Natural killer cell (primary cell): ENCODE measurements around the gene MAIP1. TPM values are rescaled to one million over a fixed set of nuclear protein-coding genes. Genes with fewer than 3 reads are reported as not detected.
"Not testable (repeated sequence)": the region's sequence is repeated elsewhere in the genome, so short reads cannot be mapped to it uniquely, and the experiment has no call there.

Source experiments
- ATAC-seq, 3 donors: fragments of 150-1000 bp in 2 of 3; fragments of 200-7000 bp in 1 of 3; cut with Tn5 transposase; 1 replicate in 1 of 3; 2 replicates in 2 of 3; pipeline ENCODE4 v1.10.0; 2021; ENCODE audit warnings: mild to moderate bottlenecking in 2 of 3, moderate library complexity in 2 of 3
- DNase-seq, 2 donors: peaks; one replicate each; pipeline versions ENCODE4 v3.0.0 to v3.0.0-alpha.2; 2013 to 2021; ENCODE audit warnings: mixed read lengths in 1 of 2
- H3K27ac ChIP-seq: one replicate; pipeline ENCODE4 v1.5.1; 2013; ENCODE audit warnings: mild to moderate bottlenecking, low read length
- H3K27me3 ChIP-seq: one replicate; pipeline ENCODE4 v1.6.1; 2013; ENCODE audit warnings: low read length; ENCODE audit not compliant: control insufficient read depth, insufficient read depth
- H3K36me3 ChIP-seq: one replicate; pipeline ENCODE4 v1.6.1; 2013; ENCODE audit warnings: low read length; ENCODE audit not compliant: control insufficient read depth, insufficient read depth
- H3K4me1 ChIP-seq: one replicate; pipeline ENCODE4 v1.6.1; 2013; ENCODE audit warnings: low read length; ENCODE audit not compliant: control insufficient read depth, insufficient read depth
- H3K4me3 ChIP-seq: one replicate; pipeline ENCODE4 v1.5.1; 2013; ENCODE audit warnings: low read length
- H3K9me3 ChIP-seq: one replicate; pipeline ENCODE4 v1.6.1; 2013; ENCODE audit warnings: low read length; ENCODE audit not compliant: control insufficient read depth, insufficient read depth
- H3K27ac Mint-ChIP-seq, 2 donors: one replicate each; pipeline ENCODE4 v1.8.0; 2022; ENCODE audit warnings: mild to moderate bottlenecking in 2 of 2, mixed read lengths in 2 of 2, moderate library complexity in 1 of 2
- H3K27me3 Mint-ChIP-seq, 2 donors: one replicate each; pipeline ENCODE4 v1.8.0; 2022; ENCODE audit warnings: low read depth in 2 of 2, mixed read lengths in 2 of 2
- H3K36me3 Mint-ChIP-seq: one replicate; pipeline ENCODE4 v1.8.0; 2022; ENCODE audit warnings: mixed read lengths
- H3K4me1 Mint-ChIP-seq, 2 donors: one replicate each; pipeline ENCODE4 v1.8.0; 2022; ENCODE audit warnings: mixed read lengths in 2 of 2
- H3K4me3 Mint-ChIP-seq: one replicate; pipeline ENCODE4 v1.8.0; 2022; ENCODE audit warnings: mild to moderate bottlenecking, moderate library complexity, mixed read lengths
- H3K9me3 Mint-ChIP-seq, 2 donors: one replicate each; pipeline ENCODE4 v1.8.0; 2022; ENCODE audit warnings: mixed read lengths in 2 of 2
- WGBS: methylation state at CpG from one replicate; pipeline ENCODE4 v1.1.7; 2013; ENCODE audit warnings: missing lambda C conversion rate; ENCODE audit not compliant: insufficient coverage; 5-methylcytosine and 5-hydroxymethylcytosine counted together
- intact Hi-C: fragments of 100-400 bp; cut with micrococcal nuclease; formaldehyde crosslinking; loops from one replicate; pipeline ENCODE4 v1.14.2; 2022
- total RNA-seq, 4 donors: library from RNA; stranded (reverse); fragments of 120-200 nt in 1 of 4; gene quantifications; one replicate each; pipeline versions ENCODE4 v1.2.3 to v1.2.4, GENCODE V29; 2013 to 2022
- TF ChIP-seq, protein P1 (sequence below): fragments of 200-600 bp; IDR thresholded peaks from one replicate; pipeline ENCODE4 v1.8.0; 2022; ENCODE audit warnings: antibody characterized with exemption

Gene MAIP1
- total RNA-seq, 3 donors from 2014 or later (not counting 1 experiment from before 2014, with no cell fraction given), result 23.5 to 26.4 (median 23.6) TPM

- ATAC-seq (peak; percentile 86 to 93 (median 91)), DNase-seq (peak; percentile 81 to 96)
- Histone ChIP-seq H3K36me3 (no peaks in the 10 kb centered on the region), H3K9me3 (no peaks in the 10 kb centered on the region), H3K27me3 (no peaks in the 10 kb centered on the region), H3K27ac (peak within 1 kb of the TSS; percentile 95), H3K4me3 (peak within 1 kb of the TSS; percentile 85), H3K4me1 (peaks cover 13% of the 10 kb centered on the region)
- H3K4me3 Mint-ChIP-seq, result peak within 1 kb of the TSS; percentile 99
- peak within 1 kb of the TSS; percentile 91 to 93 for H3K27ac Mint-ChIP-seq
- no peaks in the 10 kb centered on the region for H3K36me3 Mint-ChIP-seq
- H3K9me3 Mint-ChIP-seq, result no peaks in the 10 kb centered on the region
- H3K27me3 Mint-ChIP-seq, result peaks cover 2 to 7% of the 10 kb centered on the region in 2 donors
- H3K4me1 Mint-ChIP-seq, result peaks cover 33 to 37% of the 10 kb centered on the region in 2 donors
- TF ChIP-seq, protein P1, sequence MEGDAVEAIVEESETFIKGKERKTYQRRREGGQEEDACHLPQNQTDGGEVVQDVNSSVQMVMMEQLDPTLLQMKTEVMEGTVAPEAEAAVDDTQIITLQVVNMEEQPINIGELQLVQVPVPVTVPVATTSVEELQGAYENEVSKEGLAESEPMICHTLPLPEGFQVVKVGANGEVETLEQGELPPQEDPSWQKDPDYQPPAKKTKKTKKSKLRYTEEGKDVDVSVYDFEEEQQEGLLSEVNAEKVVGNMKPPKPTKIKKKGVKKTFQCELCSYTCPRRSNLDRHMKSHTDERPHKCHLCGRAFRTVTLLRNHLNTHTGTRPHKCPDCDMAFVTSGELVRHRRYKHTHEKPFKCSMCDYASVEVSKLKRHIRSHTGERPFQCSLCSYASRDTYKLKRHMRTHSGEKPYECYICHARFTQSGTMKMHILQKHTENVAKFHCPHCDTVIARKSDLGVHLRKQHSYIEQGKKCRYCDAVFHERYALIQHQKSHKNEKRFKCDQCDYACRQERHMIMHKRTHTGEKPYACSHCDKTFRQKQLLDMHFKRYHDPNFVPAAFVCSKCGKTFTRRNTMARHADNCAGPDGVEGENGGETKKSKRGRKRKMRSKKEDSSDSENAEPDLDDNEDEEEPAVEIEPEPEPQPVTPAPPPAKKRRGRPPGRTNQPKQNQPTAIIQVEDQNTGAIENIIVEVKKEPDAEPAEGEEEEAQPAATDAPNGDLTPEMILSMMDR, result no peak
- WGBS, result under 1% methylated on average over 85 of the region's 85 CpGs
- intact Hi-C loops, result no loop called here
Measured at GRCh38 chr2:199911052-199911876, 44.1 kb upstream of the MAIP1 start, which contains the start of gene C2orf69. Gene C2orf69, plus strand, starts transcription at chr2:199911293. Its CDS starts 146 bp downstream, at chr2:199911439.

DNA sequence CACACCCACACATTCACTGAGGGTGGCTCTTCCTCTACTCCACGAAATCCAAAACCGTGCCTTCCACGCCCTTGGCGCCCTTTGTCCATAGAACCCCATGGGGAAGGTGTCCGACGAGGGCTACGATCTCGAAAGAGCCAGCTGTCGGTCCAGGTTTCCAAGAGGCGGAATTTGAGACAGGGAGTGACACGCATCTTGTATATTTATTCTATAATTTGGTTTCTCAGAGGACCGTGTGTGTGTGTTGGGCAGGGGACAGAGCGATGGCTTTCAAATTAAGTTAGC, 43.6 kb upstream of the MAIP1 start:
- intact Hi-C loops, result no loop called here
- peak overlapping the region; percentile 91 to 93 for H3K27ac Mint-ChIP-seq
- ATAC-seq (peak in 1 of 3 donors; percentile 1), DNase-seq (no peak)
- WGBS, result under 1% methylated on average over 11 of the region's 13 CpGs
- H3K9me3 Mint-ChIP-seq, result no peaks in the 10 kb centered on the region
- peaks cover 2% of the 10 kb centered on the region for H3K36me3 ChIP-seq
- H3K4me1 Mint-ChIP-seq, result peaks cover 33 to 37% of the 10 kb centered on the region in 2 donors
- no peaks in the 10 kb centered on the region for H3K27me3 ChIP-seq
- TF ChIP-seq, protein P1, result no peak
- H3K4me3 ChIP-seq, result peak overlapping the region; percentile 85
- H3K4me3 Mint-ChIP-seq, result peak overlapping the region; percentile 99
- H3K27ac ChIP-seq, result peak overlapping the region; percentile 95
- peaks cover 2 to 4% of the 10 kb centered on the region in 2 donors for H3K27me3 Mint-ChIP-seq
- no peaks in the 10 kb centered on the region for H3K36me3 Mint-ChIP-seq
- no peaks in the 10 kb centered on the region for H3K9me3 ChIP-seq
- peaks cover 13% of the 10 kb centered on the region for H3K4me1 ChIP-seq

GRCh38 chr2:199912553-199913114, 42.7 kb upstream of the MAIP1 start:
- intact Hi-C loops, H3K27me3 ChIP-seq, H3K36me3 Mint-ChIP-seq, H3K9me3 ChIP-seq, H3K27me3 Mint-ChIP-seq, ATAC-seq, H3K9me3 Mint-ChIP-seq, DNase-seq, H3K27ac ChIP-seq, H3K36me3 ChIP-seq, H3K4me3 ChIP-seq: not testable (repeated sequence)
- 89% methylated on average over 9 of the region's 12 CpGs for WGBS
- Mint-ChIP-seq H3K4me3 (peak overlapping the region; percentile 56), H3K4me1 (peaks cover 33 to 37% of the 10 kb centered on the region in 2 donors), H3K27ac (peak overlapping the region in 1 of 2 donors; percentile 91)
- H3K4me1 ChIP-seq, result peaks cover 13% of the 10 kb centered on the region

DNA sequence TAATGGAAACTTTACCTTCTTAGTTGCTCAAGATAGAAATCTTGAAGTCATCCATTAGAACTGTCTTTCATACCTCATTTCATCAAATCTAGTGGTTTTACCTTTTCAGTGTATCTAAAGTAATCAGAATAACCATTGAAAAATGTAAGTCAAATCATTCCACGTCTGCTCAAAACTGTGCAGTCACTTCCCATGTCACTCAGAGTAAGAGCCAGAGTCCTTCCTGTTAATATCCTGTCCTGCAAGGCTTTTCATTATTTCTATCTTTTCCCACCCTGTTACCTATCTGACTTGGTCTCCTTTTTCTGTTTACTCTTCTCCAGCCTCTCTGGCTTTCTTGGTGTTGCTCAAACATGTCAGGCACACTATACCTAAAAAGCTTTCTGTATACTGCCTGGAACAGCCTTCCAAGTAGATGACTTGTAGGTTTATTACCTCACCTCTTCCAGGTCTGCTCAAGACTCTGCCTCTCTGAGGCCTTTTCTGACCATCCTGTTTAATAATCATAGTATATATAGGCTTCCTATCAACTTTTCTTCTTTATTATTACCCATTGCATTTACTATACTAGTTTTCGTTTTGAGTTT, 40.9 kb upstream of the MAIP1 start:
- Mint-ChIP-seq H3K9me3 (no peaks in the 10 kb centered on the region), H3K36me3 (no peaks in the 10 kb centered on the region), H3K27ac (peak overlapping the region; percentile 19 to 60), H3K4me3 (peak overlapping the region; percentile 1), H3K4me1 (peaks cover 33 to 37% of the 10 kb centered on the region in 2 donors), H3K27me3 (no peaks in the 10 kb centered on the region)
- H3K4me3 ChIP-seq, result no peak overlapping the region
- DNase-seq (no peak), ATAC-seq (no peak)
- 36% methylated on average over 1 of the region's 2 CpGs for WGBS
- peaks cover 13% of the 10 kb centered on the region for H3K4me1 ChIP-seq
- H3K9me3 ChIP-seq, result peaks cover 2% of the 10 kb centered on the region
- TF ChIP-seq, protein P1, result no peak
- peaks cover 8% of the 10 kb centered on the region for H3K36me3 ChIP-seq
- intact Hi-C loops, result no loop called here
- H3K27me3 ChIP-seq, result no peaks in the 10 kb centered on the region
- no peak overlapping the region for H3K27ac ChIP-seq
